Stimulated activated CD8-positive, alpha-beta memory T cell treated with anti-CD3 and anti-CD28 coated beads, Interleukin-7, amount 100 ng/mL, for 24 hours (primary cell): ENCODE data around the gene CDC42SE2.

Source experiments
- DNase-seq: peaks from one replicate; pipeline ENCODE4 v3.0.0-alpha.2; 2020; ENCODE audit warnings: low read depth

CDC42SE2 gene, protein sequence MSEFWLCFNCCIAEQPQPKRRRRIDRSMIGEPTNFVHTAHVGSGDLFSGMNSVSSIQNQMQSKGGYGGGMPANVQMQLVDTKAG

DNA sequence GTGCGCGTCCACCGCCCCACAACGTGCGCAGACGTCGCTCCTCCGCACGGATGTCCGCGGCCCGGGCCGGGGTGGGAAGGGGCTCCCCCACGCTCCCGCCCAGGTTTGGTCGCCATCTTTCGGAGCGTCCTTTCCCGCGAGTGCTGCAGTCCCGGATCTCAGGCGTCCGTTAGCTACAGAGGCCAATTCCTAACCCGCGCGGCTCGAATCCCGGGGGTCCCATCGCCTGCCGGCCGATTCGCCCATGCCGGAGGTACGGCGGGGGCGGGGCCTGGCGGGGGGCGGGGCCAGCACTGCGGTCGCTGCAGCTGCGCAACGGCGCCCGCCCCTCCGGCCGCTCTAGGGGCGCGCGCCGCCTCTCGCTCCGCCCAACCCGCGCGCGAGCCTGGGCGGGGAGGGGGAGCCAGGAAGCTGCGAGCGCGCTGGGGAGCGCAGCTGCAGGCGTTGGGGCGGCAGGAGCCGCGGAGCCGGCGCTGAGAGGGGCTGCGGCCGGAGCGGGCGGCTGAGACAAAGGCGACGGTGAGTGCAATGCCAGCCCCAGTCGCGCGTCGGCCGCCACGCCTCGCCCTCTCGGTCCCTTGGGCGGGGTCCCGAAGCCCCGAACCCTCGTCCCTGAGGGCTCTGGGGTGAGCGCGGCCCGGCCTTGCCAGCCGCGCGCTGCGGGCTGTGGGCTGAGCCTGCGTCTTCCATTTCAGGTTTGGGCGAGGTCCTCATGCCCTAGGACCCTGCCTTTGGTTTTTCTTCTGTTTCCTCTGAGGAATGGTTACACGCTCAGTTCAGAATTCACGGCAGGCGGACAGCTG lies at the start of gene CDC42SE2:
Gene CDC42SE2 (plus strand): TSS at position 406 of the 803 bp plus-strand sequence. CDS start 95,441 bp downstream, outside the sequence.
- peak; percentile 62 for DNase-seq

DNA sequence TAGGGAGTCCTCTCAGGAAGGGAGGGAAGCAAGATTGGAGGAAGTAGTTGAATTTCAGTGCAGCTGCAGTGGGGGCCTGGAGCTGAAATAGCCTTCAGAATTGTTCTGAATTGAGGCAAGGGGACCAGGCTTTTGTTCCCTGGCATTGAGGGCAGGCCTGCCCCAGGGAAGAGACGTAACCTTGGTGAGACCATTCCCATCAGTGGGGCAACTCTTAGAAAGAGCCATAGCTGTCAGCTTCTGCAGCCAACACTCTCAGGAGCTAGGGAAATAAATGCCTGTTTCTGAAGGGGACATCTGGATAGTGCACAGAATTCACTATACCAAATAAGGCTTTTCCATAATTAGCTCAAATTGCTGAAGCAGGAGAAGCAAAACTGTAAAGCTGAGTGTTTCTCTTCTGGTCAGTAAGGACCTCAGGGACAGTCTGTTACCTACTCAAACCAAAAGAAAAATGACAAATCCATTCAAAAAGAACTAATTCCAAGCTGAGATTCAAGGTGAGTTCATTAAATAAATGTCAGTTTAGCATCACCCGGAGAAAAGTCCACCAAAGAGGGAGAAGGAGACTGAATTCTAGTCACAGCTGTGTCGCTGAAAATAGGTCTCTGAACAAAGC lies 49.1 kb upstream of the CDC42SE2 start:
- no peak for DNase-seq

- DNase-seq: no peak
Measured at GRCh38 chr5:131217791-131218190, 46.1 kb upstream of the CDC42SE2 start.

GRCh38 chr5:131218392-131218791 lies 45.5 kb upstream of the CDC42SE2 start:
- DNase-seq: no peak

- DNase-seq: no peak
Measured at GRCh38 chr5:131220566-131220965, 43.3 kb upstream of the CDC42SE2 start.

DNA sequence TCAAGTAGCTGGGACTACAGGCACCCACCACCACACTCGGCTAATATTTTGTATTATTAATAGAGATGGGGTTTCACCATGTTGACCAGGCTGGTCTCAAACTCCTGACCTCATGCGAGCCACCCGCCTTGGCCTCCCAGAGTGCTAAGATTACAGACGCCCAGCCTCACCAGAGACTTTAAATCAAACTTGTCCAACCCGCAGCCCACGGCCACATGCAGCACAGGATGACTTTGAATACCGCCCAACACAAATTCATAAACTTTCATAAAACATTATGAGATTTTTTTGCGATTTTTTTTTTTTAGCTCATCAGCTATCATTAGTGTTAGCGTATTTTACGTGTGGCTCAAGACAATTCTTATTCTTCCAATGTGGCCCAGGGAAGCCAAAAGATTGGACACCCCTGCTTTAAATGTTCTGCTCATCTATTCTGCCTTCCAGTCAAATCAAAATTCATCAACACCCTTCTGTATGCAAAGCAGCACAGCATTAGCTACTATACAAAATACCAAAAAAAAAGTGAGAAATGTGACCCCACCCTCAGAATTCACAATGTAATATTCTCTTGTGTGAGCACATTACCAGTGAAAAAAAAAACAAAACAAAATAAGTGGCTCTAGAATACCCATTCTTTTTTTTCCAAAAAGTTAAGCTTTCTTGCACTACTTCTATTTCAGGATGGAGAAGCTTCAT lies 42.7 kb upstream of the CDC42SE2 start:
- no peak for DNase-seq

- DNase-seq: no peak
Measured at GRCh38 chr5:131221888-131222287, 42.0 kb upstream of the CDC42SE2 start.

DNA sequence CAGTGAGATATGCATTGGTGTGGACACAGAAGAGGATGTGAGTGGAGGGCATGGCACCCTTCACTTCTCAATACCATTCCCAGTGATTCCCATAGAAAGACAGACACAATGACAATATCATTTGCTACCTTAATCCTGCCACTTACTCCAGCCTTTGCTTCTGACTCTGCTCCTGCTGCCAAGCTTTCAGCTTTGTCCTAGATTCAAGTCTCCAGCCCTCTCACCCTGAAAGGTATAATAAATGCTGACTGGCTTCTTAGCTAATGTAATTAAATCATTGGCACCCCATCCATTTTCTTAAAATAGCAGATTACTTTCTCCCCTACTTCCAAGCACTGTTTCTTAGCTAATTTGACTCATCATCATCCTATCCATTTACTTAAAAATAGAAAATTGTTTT lies 41.1 kb upstream of the CDC42SE2 start:
- DNase-seq: no peak

GRCh38 chr5:131223751-131224386 lies 40.0 kb upstream of the CDC42SE2 start:
- DNase-seq: no peak

GRCh38 chr5:131224387-131225201 lies 39.3 kb upstream of the CDC42SE2 start:
- no peak for DNase-seq

GRCh38 chr5:131225282-131225974 lies 38.4 kb upstream of the CDC42SE2 start:
- DNase-seq: no peak

- DNase-seq: no peak
Measured at GRCh38 chr5:131226899-131227298, 37.0 kb upstream of the CDC42SE2 start.

DNA sequence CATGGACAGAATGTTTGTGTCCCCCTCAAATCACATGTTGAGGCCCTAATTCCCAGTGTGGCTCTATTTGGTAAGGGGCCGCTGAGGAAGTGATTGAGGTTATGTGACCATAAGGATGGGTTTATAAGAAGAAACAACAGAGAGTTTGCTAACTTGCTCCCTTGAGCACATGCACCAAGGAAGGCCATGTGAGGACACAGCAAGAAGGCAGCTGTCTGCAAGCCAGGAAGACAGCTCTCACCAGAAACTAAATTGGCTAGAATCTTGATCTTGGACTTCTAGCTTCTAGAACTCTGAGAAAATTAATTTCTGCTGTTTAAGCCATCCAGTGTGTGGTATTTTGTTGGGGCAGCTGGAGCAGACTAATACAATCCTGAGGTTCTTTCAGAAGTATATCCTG lies 35.2 kb upstream of the CDC42SE2 start:
- DNase-seq: no peak

DNA sequence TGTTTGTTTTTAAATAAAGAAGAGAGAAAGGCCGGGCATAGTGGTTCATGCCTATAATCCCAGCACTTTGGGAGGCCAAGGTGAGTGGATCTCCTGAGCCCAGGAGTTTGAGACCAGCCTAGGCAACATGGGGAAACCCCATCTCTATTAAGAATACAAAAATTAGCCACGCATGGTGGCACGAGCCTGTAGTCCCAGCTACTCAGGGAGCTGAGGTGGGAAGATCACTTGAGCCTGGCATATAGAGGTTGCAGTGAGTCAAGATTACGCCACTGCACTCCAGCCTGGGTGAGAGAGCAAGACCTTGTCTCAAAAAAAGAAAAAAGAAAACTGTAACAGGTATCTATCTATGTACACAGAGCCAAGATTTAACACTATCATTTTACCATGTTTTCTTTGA lies 34.2 kb upstream of the CDC42SE2 start:
- no peak for DNase-seq

- no peak for DNase-seq
Measured at GRCh38 chr5:131230406-131230805, 33.4 kb upstream of the CDC42SE2 start.

DNA sequence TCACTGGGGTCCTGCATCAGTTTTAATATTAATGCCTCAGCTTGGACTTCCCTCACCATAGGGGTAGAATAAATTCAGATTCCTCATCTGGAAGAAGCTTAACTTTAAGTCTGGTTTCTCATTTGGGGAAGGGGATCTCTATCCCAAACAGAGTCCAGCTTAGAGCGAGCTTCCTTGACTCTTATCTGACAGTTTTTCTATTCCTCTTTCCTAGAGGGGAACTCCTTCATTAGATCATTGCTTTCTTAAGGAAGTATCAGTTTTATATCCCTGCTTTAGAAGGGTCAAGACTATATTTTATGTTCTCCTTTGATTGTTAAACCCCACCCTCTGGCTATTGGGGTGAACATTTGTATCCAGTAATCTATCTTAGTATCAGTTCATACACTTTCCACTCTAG lies 24.2 kb upstream of the CDC42SE2 start:
- no peak for DNase-seq

DNA sequence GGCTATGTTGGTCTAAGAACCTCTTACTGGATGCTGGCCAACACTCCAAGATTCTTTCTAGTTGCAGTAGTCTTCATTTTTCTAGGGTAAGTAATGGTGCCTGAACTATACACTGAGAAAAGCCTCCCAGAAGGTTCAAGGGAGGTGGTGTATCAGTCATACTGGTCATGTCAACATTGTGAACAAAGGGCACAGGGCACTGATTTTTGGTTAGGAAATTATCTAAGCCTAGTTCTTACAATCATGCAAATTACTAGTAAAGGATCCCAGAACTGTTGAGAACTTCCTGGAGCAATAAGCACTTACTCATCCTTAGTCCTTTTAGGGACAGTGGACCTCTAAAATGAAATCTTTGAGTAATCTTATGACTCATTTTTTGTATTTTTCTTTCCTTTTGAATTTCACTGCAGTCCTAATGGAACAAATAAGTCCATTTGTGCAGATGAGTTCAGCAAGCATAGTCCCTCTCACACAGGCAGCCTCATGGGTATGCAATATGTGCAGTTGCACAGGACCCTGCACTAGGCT lies 21.1 kb upstream of the CDC42SE2 start:
- no peak for DNase-seq

DNA sequence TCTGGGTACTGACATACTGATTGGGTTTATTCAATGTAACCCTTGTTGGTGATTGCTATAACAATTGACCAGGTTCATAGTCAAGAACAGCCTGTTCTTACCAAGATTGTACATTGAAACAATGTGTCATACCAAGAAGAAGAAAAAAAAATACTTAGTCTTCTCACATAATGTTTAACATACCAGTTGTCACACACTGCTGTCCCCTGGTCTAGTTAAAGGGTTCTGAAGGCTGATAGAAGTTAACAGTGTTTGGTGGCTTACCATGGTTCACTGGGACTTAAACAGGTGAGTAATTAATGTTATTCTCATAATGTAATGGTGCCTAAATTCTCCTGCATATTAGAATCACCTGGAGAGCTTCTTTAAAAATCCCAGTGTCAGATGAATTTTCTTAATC lies 18.5 kb upstream of the CDC42SE2 start:
- no peak for DNase-seq

DNA sequence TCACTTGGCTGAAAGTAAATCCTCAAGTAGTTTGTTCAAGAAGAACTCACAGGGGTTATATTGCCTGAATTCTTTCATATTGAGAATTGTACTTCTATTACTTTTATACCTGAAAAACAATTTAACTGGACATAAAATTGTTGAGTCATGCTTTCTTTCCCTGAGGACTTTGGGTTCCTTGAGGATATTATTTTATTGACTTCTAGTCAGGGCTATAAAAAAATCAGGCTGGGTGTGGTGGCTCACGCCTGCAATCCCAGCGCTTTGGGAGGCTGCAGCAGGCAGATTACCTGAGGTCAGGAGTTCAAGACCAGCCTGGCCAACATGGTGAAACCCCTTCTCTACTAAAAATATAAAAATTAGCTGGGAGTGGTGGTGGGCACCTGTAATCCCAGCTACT lies 17.9 kb upstream of the CDC42SE2 start:
- no peak for DNase-seq

DNA sequence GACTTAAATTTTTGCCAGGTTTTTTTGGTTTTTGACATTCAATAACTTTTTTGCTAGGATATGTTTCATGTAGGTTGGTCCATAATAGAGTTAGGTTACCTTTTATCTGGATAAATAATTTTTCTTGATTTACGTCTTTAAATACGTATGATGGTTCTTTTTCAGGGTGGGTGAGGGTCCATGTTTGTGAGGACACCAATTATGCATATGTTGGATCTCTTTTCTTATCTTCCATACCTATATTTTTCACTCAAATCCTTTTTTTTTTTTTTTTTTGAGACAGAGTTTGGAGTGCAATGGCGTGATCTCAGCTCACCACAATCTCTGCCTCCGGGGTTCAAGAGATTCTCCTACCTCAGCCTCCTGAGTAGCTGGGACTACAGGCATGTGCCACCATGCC lies 17.3 kb upstream of the CDC42SE2 start:
- DNase-seq: no peak
